Gastrocnemius medialis (tissue), 4 donors: ENCODE data around the gene PTPRN2.

ENCODE experiments used
- CTCF ChIP-seq, 5 experiments: fragments of 450-650 bp in 3 of 5; fragments of 200-600 bp in 2 of 5; sonication (generic) in 2 of 5; IDR thresholded peaks in 4 of 5; conservative IDR thresholded peaks in 1 of 5; 1 replicate in 4 of 5; 2 replicates in 1 of 5; pipeline ENCODE4 v1.5.1; 2016 to 2019; ENCODE audit warnings: antibody characterized with exemption in 5 of 5, mild to moderate bottlenecking in 3 of 5, moderate library complexity in 3 of 5
- POLR2A ChIP-seq, 2 donors: fragments of 450-650 bp; IDR thresholded peaks; one replicate each; pipeline ENCODE4 v1.6.1; 2017; ENCODE audit warnings: antibody characterized with exemption in 2 of 2, mild to moderate bottlenecking in 2 of 2, moderate library complexity in 2 of 2

GRCh38 chr7:157687158-157687557 lies 900.5 kb downstream of the PTPRN2 start:
- TF ChIP-seq POLR2A (IDR thresholded peaks at IDR 0.05) (no peak), CTCF (IDR thresholded peaks at IDR 0.05 in 4 of 5, conservative IDR thresholded peaks at IDR 0.05 in 1 of 5) (no peak)
